A172 (cell line): Measurements from ENCODE around the gene MPDZ. TPM values are rescaled to one million over a fixed set of nuclear protein-coding genes. Genes with fewer than 3 reads are reported as not detected.

Experiments used
- DNase-seq: peaks from one replicate; pipeline ENCODE4 v3.0.0-alpha.2; 2015; ENCODE audit warnings: low spot score
- total RNA-seq: library from RNA; depleted of rRNA; stranded (reverse); fragments of >200 nt; shearing (Covaris generic); gene quantifications from 2 replicates; pipeline ENCODE4 v1.2.3, GENCODE V29; 2014; rRNA removed

MPDZ gene
- total RNA-seq, result 31.5 and 38.4 TPM in 2 replicates

- peak; percentile 28 for DNase-seq
Measured at GRCh38 chr9:13279284-13280141, at the start of gene MPDZ. TSS of gene MPDZ (minus strand) at chr9:13279692. CDS start at chr9:13250315, 29,377 bp downstream.

- no peak for DNase-seq
Measured at GRCh38 chr9:13324988-13325387, 45.5 kb upstream of the MPDZ start.

- no peak for DNase-seq
Measured at GRCh38 chr9:13322828-13323550, 43.5 kb upstream of the MPDZ start.

- no peak for DNase-seq
Measured at GRCh38 chr9:13318027-13318426, 38.5 kb upstream of the MPDZ start.

GRCh38 chr9:13296972-13297371 lies 17.5 kb upstream of the MPDZ start:
- no peak for DNase-seq

- DNase-seq, result no peak
Measured at GRCh38 chr9:13295556-13295955, 16.1 kb upstream of the MPDZ start.

- no peak for DNase-seq
Measured at GRCh38 chr9:13292782-13293181, 13.3 kb upstream of the MPDZ start.

GRCh38 chr9:13292158-13292557 lies 12.7 kb upstream of the MPDZ start:
- DNase-seq, result no peak

- no peak for DNase-seq
Measured at GRCh38 chr9:13291718-13292117, 12.2 kb upstream of the MPDZ start.

- no peak for DNase-seq
Measured at GRCh38 chr9:13284011-13284410, 4.5 kb upstream of the MPDZ start.

- DNase-seq, result peak; percentile 33
Measured at GRCh38 chr9:13282998-13283397, 3.5 kb upstream of the MPDZ start.

- DNase-seq, result no peak
Measured at GRCh38 chr9:13281356-13282016, 2.0 kb upstream of the MPDZ start.

GRCh38 chr9:13278368-13279246 lies 885 bp downstream of the MPDZ start:
- peak; percentile 51 for DNase-seq

- peak; percentile 34 for DNase-seq
Measured at GRCh38 chr9:13278023-13278367, 1.5 kb downstream of the MPDZ start.

GRCh38 chr9:13274886-13275641 lies 4.4 kb downstream of the MPDZ start:
- peak; percentile 11 for DNase-seq

GRCh38 chr9:13270734-13271133 lies 8.8 kb downstream of the MPDZ start:
- no peak for DNase-seq

GRCh38 chr9:13269589-13270452 lies 9.7 kb downstream of the MPDZ start:
- no peak for DNase-seq

GRCh38 chr9:13268469-13268868 lies 11.0 kb downstream of the MPDZ start:
- DNase-seq, result peak; percentile 76

- DNase-seq, result peak; percentile 79
Measured at GRCh38 chr9:13267743-13268142, 11.7 kb downstream of the MPDZ start.

GRCh38 chr9:13266167-13266566 lies 13.3 kb downstream of the MPDZ start:
- DNase-seq, result peak; percentile 14
